HG03139 (cell line): Measurements from ENCODE around the gene ARHGAP5.

Experiments
- ATAC-seq: cut with Tn5 transposase; IDR thresholded peaks from one replicate; pipeline ENCODE4 v1.9.1; 2021; ENCODE audit not compliant: unreplicated experiment

Gene ARHGAP5

DNA sequence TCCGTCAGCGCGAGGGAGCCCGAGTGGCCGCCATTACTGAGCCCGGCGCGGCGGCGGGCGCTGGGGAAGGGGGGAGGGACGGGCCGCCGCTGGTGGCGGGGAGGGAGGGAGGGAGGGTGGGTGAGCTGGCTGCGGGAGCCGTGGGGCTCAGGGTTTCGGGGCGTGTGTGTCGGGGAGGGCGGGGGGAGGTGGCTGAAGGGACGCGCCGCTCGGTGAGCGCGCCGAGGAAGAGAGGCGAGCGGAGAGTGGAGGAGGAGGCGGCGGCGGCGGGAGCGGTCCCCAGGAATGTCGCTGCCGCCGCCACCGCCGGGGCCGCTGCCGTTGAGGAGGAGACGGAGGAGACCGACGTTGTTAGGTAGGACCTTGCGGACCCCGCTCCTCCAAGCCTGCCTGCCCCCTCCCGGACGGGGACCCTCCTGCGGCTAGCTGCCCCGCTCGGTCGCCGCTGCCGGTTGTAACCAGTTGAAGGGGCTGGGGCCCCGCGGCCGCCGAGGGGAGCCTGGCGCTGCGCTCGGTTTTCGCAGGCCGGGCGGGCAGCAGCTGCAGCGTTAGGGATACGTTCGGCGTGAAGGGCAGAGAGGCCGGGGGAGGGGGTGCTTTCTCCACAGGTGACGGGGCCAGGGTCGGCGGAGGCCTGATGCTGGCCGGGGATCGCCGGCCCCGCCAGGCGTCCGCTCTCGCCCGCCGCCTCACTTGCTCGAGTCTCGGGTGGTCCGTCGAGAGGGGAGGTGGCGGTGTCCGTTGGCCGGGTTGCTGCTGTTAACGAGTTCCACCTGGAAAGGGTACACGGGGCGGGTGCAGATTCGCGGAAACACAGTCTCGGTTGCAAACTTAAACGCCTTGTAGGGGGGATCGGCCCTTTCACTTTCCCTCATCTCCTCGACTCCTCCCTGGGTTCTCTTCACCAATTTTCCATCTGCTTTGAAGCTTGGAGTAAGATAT lies at the start of gene ARHGAP5:
Gene ARHGAP5, plus strand, starts transcription at position 224 of the 942 bp plus-strand sequence. CDS start 13,366 bp downstream, outside the sequence.
- ATAC-seq, result peak; percentile 40

DNA sequence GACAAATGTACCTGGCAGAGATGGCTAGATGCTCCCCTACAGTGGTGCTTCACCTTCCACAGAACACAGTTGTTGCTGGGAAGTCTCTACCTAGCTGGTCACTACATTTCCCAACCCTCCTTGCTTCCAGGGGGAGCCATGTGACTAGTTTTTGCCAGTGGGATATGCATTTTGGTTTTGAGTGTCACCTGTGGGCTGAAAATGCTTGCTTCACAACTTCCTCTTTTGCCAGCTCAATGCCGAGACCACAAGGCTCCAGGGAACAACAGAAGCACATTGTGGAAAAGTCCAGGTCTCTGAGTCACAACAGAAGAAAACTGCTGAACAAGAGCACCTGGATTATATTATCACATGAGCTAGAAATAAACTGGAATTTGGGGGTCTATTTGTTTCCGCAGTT lies 48.5 kb upstream of the ARHGAP5 start:
- no peak for ATAC-seq

GRCh38 chr14:32033543-32033942 lies 43.6 kb upstream of the ARHGAP5 start:
- ATAC-seq, result no peak

GRCh38 chr14:32038876-32039275 lies 38.2 kb upstream of the ARHGAP5 start:
- ATAC-seq, result no peak

DNA sequence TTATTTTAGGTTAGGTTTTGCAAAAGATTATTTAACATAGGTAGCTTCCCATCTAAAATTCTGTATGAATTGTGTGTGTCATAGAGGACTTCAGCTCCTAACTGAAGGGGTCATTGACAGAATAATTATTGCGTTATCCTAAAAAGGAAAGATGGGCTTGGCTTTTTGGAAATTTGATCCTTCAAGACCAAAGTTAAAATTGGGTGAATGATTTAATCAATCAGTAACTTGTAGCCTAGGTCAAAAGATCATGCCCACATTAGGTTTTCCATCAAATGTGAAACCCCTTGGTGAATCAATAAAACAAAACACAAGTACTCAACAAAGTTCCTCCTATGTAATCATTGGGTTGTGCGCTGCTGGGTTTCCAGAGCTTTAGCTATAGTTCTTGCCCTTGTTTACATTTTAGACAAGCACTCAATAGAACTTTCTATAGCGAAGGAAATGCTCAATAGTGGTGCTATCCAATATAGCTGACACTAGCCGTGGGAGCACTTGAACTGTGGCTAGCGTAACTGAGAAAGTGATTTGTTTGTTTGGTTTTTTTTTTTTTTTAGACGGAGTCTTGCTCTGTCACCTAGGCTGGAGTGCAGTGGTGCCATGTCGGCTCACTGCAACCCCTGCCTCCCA lies 37.6 kb upstream of the ARHGAP5 start:
- no peak for ATAC-seq

DNA sequence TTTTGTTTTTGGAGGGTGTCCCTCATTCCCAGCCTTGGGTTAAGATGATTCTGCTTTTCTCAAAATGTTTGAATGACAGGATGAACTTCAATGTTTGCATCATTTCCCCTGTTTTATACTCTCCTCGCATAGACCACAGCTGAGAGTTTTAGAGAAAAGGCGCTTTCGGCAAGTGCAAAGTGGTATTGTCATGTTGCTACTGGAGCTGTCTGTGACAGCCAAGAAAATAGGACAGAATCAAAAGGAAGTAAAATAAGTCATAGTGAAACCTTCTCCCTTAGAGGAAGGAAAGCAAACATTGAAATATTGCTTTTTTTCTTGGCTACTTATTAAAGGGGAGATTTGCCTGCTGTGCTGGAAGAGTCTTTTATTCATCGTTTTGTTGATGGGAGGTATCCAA lies 33.5 kb upstream of the ARHGAP5 start:
- no peak for ATAC-seq

- no peak for ATAC-seq
Measured at GRCh38 chr14:32044454-32044853, 32.6 kb upstream of the ARHGAP5 start.

- ATAC-seq, result no peak
Measured at GRCh38 chr14:32047791-32048190, 29.3 kb upstream of the ARHGAP5 start.

GRCh38 chr14:32049361-32050088 lies 27.6 kb upstream of the ARHGAP5 start:
- ATAC-seq, result no peak

GRCh38 chr14:32050878-32051277 lies 26.2 kb upstream of the ARHGAP5 start:
- ATAC-seq, result no peak

DNA sequence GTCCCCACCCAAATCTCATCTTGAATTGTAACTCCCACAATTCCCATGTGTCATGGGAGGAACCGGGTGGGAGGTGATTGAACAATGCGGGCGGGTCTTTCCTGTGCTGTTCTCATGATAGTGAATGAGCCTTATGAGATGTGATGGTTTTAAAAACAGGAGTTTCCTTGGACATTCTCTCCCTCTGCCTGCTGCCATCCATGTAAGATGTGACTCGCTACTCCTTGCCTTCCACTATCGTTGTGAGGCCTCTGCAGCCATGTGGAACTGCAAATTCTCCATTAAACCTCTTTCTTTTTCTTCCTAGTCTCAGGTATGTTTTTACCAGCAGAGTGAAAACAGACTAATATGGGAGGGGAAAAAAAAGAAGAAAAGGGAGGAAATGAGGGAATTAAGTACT lies 22.6 kb upstream of the ARHGAP5 start:
- no peak for ATAC-seq

DNA sequence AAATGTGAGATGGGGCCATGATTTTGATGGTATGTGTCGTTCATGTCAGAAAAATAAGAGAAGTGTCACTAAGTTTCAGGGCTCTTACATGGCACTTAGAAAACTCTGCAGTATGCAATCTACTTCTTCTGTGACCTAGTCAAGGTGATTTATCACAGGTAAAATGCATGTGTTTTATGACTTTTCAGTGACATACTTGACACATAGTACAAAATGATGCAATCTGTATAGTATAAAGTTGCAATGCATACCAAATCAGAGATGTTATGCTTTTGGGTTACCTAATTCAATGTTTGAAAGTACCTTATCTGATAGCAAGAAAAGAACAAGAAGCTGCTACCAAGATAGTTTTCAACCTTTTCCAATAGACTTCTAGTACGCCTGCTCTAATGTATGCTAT lies 21.9 kb upstream of the ARHGAP5 start:
- no peak for ATAC-seq

DNA sequence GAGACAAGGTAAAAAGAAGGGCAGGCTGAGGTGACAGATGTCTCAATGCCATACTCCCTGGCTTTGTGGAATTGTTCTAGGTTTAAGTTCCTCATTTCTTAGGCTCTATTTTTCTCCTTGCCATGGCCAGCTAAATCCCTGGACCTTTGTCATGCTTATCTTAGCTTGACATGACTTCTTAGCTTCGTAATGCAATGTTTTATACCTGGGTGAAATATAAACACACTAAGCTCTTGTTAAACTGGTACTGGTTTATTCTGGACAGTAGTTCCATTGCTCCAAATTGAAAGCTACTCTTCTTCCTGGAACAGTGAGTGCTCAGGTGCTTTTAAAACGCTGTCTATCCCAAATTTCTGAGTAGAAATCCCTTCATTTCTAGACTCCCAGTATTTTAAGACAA lies 17.4 kb upstream of the ARHGAP5 start:
- ATAC-seq, result no peak

DNA sequence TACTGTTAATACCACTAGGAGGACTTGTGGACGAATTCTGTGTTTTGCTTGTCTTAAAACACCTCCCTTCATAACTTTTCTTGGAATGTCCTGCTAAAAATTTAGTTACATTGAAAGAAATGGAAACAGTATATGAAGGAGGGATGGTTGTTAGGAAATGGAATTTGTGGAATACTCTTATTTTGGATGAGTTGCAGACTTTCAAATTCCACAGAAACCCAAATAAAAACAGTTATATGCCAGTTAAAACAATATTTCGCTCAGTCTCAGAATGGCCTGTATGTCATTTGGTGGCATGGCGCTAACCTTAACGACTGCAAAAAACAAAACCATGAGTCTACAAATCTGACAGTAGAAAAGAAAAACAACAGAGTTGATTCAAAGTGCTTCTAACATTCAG lies 12.2 kb upstream of the ARHGAP5 start:
- no peak for ATAC-seq

DNA sequence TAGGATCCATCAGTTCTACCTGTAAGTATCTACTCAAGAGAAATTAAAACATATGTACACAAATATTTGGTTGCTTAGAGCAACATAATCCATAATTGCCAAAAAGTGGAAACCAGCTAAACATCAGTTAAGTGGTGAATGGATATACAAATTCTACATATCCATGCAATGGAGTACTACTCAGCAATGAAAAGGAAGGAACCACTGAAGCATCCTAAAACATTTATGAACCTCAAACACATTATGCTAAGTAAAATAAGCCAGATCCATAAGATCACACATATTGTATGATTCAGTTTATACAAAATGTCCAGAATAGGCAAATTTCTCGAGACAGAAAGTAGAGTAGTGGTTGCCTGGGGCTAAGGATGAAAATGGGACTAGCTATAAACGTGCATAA lies 8.4 kb upstream of the ARHGAP5 start:
- no peak for ATAC-seq

DNA sequence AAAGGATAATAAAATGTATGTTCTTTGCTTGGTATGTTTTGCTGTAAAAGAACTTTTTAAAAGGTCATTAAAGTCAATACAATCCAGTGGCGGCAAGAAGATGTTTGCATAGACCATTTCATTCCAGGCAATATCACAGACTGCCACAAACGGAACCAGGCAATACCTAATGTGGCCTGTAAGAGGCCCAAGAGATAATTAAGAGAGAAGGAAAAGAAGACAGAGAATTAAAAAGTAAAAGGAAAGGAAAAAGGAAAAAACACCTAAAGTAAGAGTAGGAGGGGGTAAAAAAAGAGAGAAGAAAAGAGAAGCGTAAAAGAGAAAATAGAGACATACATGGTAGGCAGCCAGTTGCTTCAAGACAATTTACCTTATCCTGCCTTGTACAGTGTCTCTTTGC lies 6.8 kb upstream of the ARHGAP5 start:
- ATAC-seq, result no peak

GRCh38 chr14:32072676-32073075 lies 4.4 kb upstream of the ARHGAP5 start:
- no peak for ATAC-seq

DNA sequence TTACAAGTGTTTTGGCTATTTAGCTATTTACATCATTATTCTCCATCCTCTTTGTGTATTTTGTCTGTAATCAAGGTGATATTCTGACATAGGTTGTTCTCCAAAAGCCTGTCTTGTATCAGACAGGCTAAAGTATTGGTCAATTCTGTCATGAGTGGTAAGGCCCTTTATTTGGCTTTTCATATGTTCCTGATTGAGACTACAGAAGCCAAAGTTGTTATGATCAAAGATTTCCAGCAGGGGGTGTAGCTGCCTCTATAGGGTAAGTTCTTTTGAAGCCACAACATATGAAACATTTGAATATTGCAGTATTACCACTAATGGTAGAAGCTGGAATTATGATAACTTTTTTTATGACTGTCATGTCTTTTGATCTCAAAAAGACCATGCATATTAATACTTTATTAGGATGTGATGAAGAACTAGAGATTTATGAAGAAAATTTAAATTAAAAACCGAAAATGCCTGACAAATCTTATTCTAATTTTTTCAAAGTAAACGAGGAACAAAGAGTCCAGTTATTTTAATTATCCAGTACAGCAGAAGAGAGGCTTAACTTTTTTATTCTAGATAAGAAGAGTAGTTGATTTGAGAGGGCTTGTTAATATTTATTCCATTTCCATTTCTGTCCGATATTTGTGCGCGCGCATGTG lies 3.4 kb upstream of the ARHGAP5 start:
- no peak for ATAC-seq

GRCh38 chr14:32074887-32075572 lies 2.1 kb upstream of the ARHGAP5 start:
- ATAC-seq, result no peak

DNA sequence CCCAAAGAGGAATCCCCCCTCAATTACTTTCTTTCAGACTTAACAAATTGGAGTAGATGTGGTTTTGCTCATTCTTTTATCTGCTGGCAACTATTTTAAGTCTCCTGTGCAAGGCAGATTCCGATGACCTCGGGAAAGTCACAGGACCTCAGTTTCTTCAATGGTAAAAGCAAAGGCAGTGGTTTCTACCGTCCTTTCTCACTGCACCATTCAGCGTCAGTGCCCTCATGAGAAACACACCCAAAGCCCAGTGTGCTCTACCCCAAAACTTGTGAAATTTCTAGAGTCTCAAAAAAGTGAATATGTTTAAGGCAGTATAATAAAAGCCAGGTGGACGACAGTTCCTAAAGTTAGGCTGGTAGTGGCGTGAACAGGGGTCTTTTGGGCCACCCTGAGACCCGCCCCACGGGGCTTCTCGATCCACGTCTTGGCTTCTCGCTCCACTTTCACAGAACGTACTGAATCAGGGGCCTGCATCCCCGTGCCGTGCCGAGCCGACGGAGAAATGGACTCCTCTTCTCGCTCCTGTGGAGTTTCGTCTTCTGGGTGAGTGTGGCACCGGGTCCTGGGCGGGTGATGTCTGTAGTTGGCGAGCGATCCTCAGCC lies 1.3 kb upstream of the ARHGAP5 start:
- peak; percentile 17 for ATAC-seq
